GM19455 (cell line): Measurements from ENCODE around the gene TRDMT1.

Source experiments
- ATAC-seq: cut with Tn5 transposase; IDR thresholded peaks from one replicate; pipeline ENCODE4 v1.9.1; 2021; ENCODE audit not compliant: unreplicated experiment

Gene TRDMT1

GRCh38 chr10:17200912-17201793, at the start of gene TRDMT1:
Gene TRDMT1, minus strand, starts transcription at chr10:17201672. Its CDS starts 38 bp downstream, at chr10:17201634.
- peak; percentile 98 for ATAC-seq

GRCh38 chr10:17250736-17251135, 49.3 kb upstream of the TRDMT1 start:
- no peak for ATAC-seq

GRCh38 chr10:17249820-17250219, 48.3 kb upstream of the TRDMT1 start:
- ATAC-seq, result no peak

GRCh38 chr10:17248964-17249363, 47.5 kb upstream of the TRDMT1 start:
- no peak for ATAC-seq

GRCh38 chr10:17247210-17247609, 45.7 kb upstream of the TRDMT1 start:
- ATAC-seq, result no peak

GRCh38 chr10:17244700-17245365, 43.4 kb upstream of the TRDMT1 start:
- no peak for ATAC-seq

- ATAC-seq, result no peak
These were observed 40.3 kb upstream of the TRDMT1 start for GRCh38 chr10:17241611-17242333.

- no peak for ATAC-seq
These were observed 39.1 kb upstream of the TRDMT1 start for GRCh38 chr10:17240616-17241015.

- ATAC-seq, result no peak
These were observed 38.6 kb upstream of the TRDMT1 start for GRCh38 chr10:17240096-17240495.

GRCh38 chr10:17239345-17240085, 38.0 kb upstream of the TRDMT1 start:
- ATAC-seq, result no peak

GRCh38 chr10:17238445-17239291, 37.2 kb upstream of the TRDMT1 start:
- ATAC-seq, result no peak

- ATAC-seq, result no peak
These were observed 36.5 kb upstream of the TRDMT1 start for GRCh38 chr10:17237915-17238444.

GRCh38 chr10:17237149-17237527, 35.7 kb upstream of the TRDMT1 start:
- ATAC-seq, result no peak

- no peak for ATAC-seq
These were observed 35.1 kb upstream of the TRDMT1 start for GRCh38 chr10:17236468-17237148.

- ATAC-seq, result no peak
These were observed 33.7 kb upstream of the TRDMT1 start for GRCh38 chr10:17235136-17235535.

GRCh38 chr10:17234431-17234945, 33.0 kb upstream of the TRDMT1 start:
- no peak for ATAC-seq

- ATAC-seq, result no peak
These were observed 32.0 kb upstream of the TRDMT1 start for GRCh38 chr10:17233286-17233991.

- no peak for ATAC-seq
These were observed 30.9 kb upstream of the TRDMT1 start for GRCh38 chr10:17232276-17232960.
